Dermis microvascular lymphatic vessel endothelial cell (primary cell): Measurements from ENCODE around the gene RBBP5. TPM values are rescaled to one million over a fixed set of nuclear protein-coding genes. Genes with fewer than 3 reads are reported as not detected.

Source experiments
- total RNA-seq: library from RNA; depleted of rRNA; stranded (reverse); fragments of >200 nt; gene quantifications from 2 replicates; pipeline ENCODE4 v1.2.1, GENCODE V29; 2014

The RBBP5 gene
- total RNA-seq, 1 donor from 2014 or later = 15.8 TPM

Other genes starting within 250 kb of the RBBP5 start
- gene CNTN2, start 78.8 kb downstream of the RBBP5 start, total RNA-seq = not detected in 2 replicates
- 0.77 and 1.1 TPM in 2 replicates for gene TMEM81, start 37.5 kb downstream of the RBBP5 start, total RNA-seq
- gene DSTYK, start 89.7 kb upstream of the RBBP5 start, total RNA-seq = 9.8 and 11.3 TPM in 2 replicates
- 0.38 and 0.77 TPM in 2 replicates for gene TMCC2, start 106.0 kb upstream of the RBBP5 start, total RNA-seq
- gene NUAK2, start 199.8 kb upstream of the RBBP5 start, total RNA-seq = 3.1 and 3.5 TPM in 2 replicates
- gene KLHDC8A, start 234.9 kb upstream of the RBBP5 start, total RNA-seq = 0.13 TPM in 1 of 2 replicates, not detected in the other